ENCODE results near the gene FAM3C. TPM values are rescaled to one million over a fixed set of nuclear protein-coding genes. Genes with fewer than 3 reads are reported as not detected.
A peak's percentile ranks its signal among the peaks of the same experiment; 100 is the strongest.

FAM3C gene
- polyA plus RNA-seq, 1 experiment, result 48.7 TPM

DNA sequence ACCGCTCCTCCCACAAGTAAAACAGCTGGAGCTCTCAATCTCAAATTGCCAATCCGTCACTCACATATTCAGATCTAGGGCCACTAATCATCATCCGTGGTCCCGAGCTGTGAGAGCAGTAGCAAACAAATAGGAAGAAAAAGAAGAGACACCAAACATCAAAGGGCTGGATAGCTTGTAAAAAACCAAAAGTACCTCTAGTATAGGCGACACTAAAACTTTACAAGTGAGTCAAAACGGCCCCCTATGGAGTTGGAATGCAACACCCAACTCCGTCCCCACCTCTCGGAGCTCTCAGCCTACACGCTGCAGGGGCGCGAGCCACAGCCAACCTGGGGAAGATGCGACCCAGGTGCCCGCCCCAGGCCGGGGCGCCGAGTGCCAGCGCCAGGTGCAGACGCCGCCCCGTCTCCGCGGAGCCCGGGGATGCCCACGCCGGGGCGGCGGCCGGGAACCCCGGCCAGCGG lies 581 bp downstream of the FAM3C start:
- Histone ChIP-seq H3K27ac (ENCODE audit: low read depth, low read length) (no peak overlapping the region), H3K4me3 (ENCODE audit: low read depth, low read length) (peak overlapping the region; percentile 76), H3K27me3 (ENCODE audit: control insufficient read depth, insufficient read depth, low read length) (no peaks in the 10 kb centered on the region), H3K9me3 (ENCODE audit: control insufficient read depth, insufficient read depth, low read length) (no peaks in the 10 kb centered on the region)
- TF ChIP-seq, protein P1, sequence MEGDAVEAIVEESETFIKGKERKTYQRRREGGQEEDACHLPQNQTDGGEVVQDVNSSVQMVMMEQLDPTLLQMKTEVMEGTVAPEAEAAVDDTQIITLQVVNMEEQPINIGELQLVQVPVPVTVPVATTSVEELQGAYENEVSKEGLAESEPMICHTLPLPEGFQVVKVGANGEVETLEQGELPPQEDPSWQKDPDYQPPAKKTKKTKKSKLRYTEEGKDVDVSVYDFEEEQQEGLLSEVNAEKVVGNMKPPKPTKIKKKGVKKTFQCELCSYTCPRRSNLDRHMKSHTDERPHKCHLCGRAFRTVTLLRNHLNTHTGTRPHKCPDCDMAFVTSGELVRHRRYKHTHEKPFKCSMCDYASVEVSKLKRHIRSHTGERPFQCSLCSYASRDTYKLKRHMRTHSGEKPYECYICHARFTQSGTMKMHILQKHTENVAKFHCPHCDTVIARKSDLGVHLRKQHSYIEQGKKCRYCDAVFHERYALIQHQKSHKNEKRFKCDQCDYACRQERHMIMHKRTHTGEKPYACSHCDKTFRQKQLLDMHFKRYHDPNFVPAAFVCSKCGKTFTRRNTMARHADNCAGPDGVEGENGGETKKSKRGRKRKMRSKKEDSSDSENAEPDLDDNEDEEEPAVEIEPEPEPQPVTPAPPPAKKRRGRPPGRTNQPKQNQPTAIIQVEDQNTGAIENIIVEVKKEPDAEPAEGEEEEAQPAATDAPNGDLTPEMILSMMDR (IDR thresholded peaks at IDR 0.05; ENCODE audit: low read depth, low read length), result no peak
- DNase-seq (ENCODE audit: low read depth, low spot score), result no peak
- CTCF ChIA-PET, result interaction anchor here (0.6 to 4.6 kb wide), 48 partner anchors 10 to 599 kb away, joined by 3 to 107 read pairs (median 5); no protein-coding TSS in a partner anchor
- POLR2A ChIA-PET, result interaction anchor here (1.0 to 1.7 kb wide), 7 partner anchors 8 to 152 kb away, joined by 3 to 7 read pairs (median 4); no protein-coding TSS in a partner anchor

DNA sequence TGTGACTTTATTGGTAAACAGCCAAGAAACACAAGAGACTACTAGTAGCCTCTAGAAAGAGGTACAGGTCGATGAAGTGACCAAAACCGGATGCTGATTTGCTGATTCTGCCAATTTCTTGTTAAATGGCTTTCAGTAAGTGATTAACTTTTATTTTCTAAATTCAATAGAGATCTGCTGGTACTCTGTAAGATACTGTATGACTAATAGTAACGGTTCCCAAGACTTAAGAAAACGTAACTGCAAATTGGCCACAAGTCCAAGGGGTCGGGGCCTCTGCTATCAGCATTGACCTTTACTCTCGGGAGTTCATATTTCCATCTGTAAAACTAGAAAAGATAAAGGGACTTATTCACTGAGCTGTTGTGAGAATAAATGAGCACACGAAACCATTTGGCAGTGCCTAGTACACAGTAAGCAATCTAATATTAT lies 1.4 kb downstream of the FAM3C start:
- ChIA-PET POLR2A (no interaction called here), CTCF (interaction anchor here (0.6 to 4.6 kb wide), 7 partner anchors 9 to 158 kb away, joined by 3 to 107 read pairs (median 38); no protein-coding TSS in a partner anchor)
- DNase-seq (ENCODE audit: low read depth, low spot score), result no peak
- H3K27ac ChIP-seq (ENCODE audit: low read depth, low read length), result no peak overlapping the region
- TF ChIP-seq, protein P1 (IDR thresholded peaks at IDR 0.05; ENCODE audit: low read depth, low read length), result no peak
- H3K27me3 ChIP-seq (ENCODE audit: control insufficient read depth, insufficient read depth, low read length), result no peaks in the 10 kb centered on the region
- peak overlapping the region; percentile 27 for H3K4me3 ChIP-seq (ENCODE audit: low read depth, low read length)
- no peaks in the 10 kb centered on the region for H3K9me3 ChIP-seq (ENCODE audit: control insufficient read depth, insufficient read depth, low read length)

DNA sequence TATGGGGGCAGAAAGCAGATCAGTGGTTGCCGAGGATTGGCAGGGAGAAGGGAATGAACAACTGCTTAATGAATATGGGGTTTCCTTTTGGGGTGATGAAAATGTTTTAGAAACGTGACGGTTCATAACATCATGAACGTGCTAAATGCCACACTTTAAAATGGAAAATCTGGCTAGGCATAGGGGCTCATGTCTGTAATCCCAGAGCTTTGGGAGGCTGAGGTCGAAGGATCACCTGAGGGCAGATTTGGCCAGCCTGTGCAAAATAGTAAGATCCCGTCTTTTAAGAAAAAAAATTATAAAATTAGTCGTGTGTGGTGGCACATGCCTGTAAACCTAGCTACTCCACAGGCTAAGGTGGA lies 3.1 kb downstream of the FAM3C start:
- POLR2A ChIA-PET, result no interaction called here
- TF ChIP-seq, protein P1 (IDR thresholded peaks at IDR 0.05; ENCODE audit: low read depth, low read length), result no peak
- H3K27ac ChIP-seq (ENCODE audit: low read depth, low read length), result no peak overlapping the region

GRCh38 chr7:121392277-121393004 lies 3.7 kb downstream of the FAM3C start:
- no peak overlapping the region for H3K27ac ChIP-seq (ENCODE audit: low read depth, low read length)
- H3K27me3 ChIP-seq (ENCODE audit: control insufficient read depth, insufficient read depth, low read length), result no peaks in the 10 kb centered on the region
- no peak for DNase-seq (ENCODE audit: low read depth, low spot score)
- TF ChIP-seq, protein P1 (IDR thresholded peaks at IDR 0.05; ENCODE audit: low read depth, low read length), result no peak
- H3K4me3 ChIP-seq (ENCODE audit: low read depth, low read length), result no peak overlapping the region
- ChIA-PET CTCF (no interaction called here), POLR2A (no interaction called here)
- no peaks in the 10 kb centered on the region for H3K9me3 ChIP-seq (ENCODE audit: control insufficient read depth, insufficient read depth, low read length)

More for the DNA sequence above, 3.1 kb downstream of the FAM3C start:
- DNase-seq (ENCODE audit: low read depth, low spot score), result no peak
- no peaks in the 10 kb centered on the region for H3K27me3 ChIP-seq (ENCODE audit: control insufficient read depth, insufficient read depth, low read length)
- H3K4me3 ChIP-seq (ENCODE audit: low read depth, low read length), result no peak overlapping the region
- CTCF ChIA-PET, result no interaction called here
- H3K9me3 ChIP-seq (ENCODE audit: control insufficient read depth, insufficient read depth, low read length), result no peaks in the 10 kb centered on the region

DNA sequence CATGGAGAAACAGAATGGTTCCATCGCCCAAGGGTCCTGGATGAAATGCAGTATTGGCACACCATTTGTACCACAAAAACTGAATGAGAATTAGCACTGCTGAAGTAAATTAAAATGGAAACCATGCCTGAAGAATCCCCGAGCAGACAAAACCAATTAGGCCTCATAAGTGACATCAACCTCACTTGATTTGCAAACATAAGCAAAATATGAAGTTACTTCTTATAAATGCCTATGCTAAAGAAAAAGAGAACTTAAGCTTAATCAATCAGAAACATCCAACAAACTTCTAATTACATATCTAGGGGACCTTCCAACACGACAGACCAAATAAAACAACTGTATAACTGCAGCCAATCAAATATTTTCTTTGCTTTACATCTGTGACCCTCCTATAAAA lies 4.4 kb downstream of the FAM3C start:
- no peak overlapping the region for H3K27ac ChIP-seq (ENCODE audit: low read depth, low read length)
- ChIA-PET CTCF (interaction anchor here (0.8 to 0.9 kb wide), 2 partner anchors 11 to 156 kb away, joined by 3 read pairs; no protein-coding TSS in a partner anchor), POLR2A (no interaction called here)
- no peaks in the 10 kb centered on the region for H3K9me3 ChIP-seq (ENCODE audit: control insufficient read depth, insufficient read depth, low read length)
- H3K27me3 ChIP-seq (ENCODE audit: control insufficient read depth, insufficient read depth, low read length), result no peaks in the 10 kb centered on the region
- DNase-seq (ENCODE audit: low read depth, low spot score), result no peak
- H3K4me3 ChIP-seq (ENCODE audit: low read depth, low read length), result no peak overlapping the region
- TF ChIP-seq, protein P1 (IDR thresholded peaks at IDR 0.05; ENCODE audit: low read depth, low read length), result no peak

Measured in AG04450 (cell line).